Measurements from ENCODE around the gene CSNK1G3. TPM values are rescaled to one million over a fixed set of nuclear protein-coding genes. Genes with fewer than 3 reads are reported as not detected.
"Not testable (repeated sequence)": the region's sequence is repeated elsewhere in the genome, so short reads cannot be mapped to it uniquely, and the experiment has no call there.

Gene CSNK1G3
- total RNA-seq, 1 donor from 2014 or later = 65.7 TPM

DNA sequence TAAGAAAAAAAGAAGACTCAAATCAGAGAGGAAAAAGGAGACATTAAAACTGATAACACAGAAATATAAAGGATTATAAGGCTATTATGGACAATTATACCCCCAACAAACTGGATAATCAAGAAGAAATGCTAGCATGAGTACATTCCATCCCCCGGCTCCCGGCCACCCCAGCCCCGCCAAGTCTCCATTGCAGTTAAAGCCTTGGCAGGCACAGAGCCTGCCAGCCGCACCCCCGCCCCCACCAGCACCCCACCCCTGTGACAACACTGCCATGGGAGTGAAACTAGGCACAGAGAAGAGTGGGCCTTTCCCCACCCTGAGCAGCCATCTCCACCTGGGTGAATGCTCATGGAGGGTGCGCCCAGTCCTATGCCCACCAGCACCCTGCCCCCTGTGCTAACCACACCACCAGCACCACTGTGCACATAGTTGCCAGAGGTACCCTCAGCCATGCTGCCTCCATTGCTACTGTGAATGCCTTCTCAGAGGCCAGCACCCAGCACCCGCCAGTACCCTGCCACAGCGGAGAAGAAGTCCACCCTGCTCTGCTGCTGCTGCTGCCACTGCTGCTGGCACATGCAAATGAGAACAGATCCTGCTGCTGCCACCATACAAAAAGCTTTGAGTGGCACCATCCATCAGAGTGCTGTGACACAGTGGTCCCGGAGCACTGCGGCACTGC, 117.0 kb downstream of the CSNK1G3 start:
- TF ChIP-seq, protein P1, sequence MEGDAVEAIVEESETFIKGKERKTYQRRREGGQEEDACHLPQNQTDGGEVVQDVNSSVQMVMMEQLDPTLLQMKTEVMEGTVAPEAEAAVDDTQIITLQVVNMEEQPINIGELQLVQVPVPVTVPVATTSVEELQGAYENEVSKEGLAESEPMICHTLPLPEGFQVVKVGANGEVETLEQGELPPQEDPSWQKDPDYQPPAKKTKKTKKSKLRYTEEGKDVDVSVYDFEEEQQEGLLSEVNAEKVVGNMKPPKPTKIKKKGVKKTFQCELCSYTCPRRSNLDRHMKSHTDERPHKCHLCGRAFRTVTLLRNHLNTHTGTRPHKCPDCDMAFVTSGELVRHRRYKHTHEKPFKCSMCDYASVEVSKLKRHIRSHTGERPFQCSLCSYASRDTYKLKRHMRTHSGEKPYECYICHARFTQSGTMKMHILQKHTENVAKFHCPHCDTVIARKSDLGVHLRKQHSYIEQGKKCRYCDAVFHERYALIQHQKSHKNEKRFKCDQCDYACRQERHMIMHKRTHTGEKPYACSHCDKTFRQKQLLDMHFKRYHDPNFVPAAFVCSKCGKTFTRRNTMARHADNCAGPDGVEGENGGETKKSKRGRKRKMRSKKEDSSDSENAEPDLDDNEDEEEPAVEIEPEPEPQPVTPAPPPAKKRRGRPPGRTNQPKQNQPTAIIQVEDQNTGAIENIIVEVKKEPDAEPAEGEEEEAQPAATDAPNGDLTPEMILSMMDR (IDR thresholded peaks at IDR 0.05; ENCODE audit: unreplicated experiment) = no peak
- H3K4me3 Mint-ChIP-seq (ENCODE audit: low read depth) = no peak overlapping the region
- H3K36me3 Mint-ChIP-seq (ENCODE audit: insufficient read depth) = peaks cover 5% of the 10 kb centered on the region
- H3K9me3 Mint-ChIP-seq (ENCODE audit: low read depth) = peaks cover 49% of the 10 kb centered on the region
- DNase-seq (ENCODE audit: low spot score, unreplicated experiment) = no peak
- H3K27me3 Mint-ChIP-seq = no peaks in the 10 kb centered on the region
- H3K27ac Mint-ChIP-seq = no peak overlapping the region
- no peaks in the 10 kb centered on the region for H3K4me1 Mint-ChIP-seq (ENCODE audit: low read depth)

DNA sequence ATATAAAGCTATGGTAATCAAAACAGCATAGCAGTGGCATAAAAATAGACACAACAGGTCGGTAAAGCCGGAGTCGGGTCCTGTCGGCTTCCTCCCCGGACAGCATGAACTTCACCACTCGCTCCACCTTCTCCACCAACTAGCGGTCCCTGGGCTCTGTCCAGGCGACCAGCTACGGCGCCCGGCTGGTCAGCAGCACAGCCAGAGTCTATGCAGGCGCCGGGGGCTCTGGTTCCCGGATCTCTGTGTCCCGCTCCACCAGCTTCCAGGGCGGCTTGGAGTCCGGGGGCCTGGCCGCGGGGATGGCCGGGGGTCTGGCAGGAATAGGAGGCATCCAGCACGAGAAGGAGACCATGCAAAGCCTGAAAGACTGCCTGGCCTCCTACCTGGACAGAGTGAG, 124.0 kb downstream of the CSNK1G3 start:
- TF ChIP-seq, protein P1 (IDR thresholded peaks at IDR 0.05; ENCODE audit: unreplicated experiment) = no peak
- DNase-seq (ENCODE audit: low spot score, unreplicated experiment) = no peak
- no peaks in the 10 kb centered on the region for H3K36me3 Mint-ChIP-seq (ENCODE audit: insufficient read depth)
- no peaks in the 10 kb centered on the region for H3K4me1 Mint-ChIP-seq (ENCODE audit: low read depth)
- no peak overlapping the region for H3K4me3 Mint-ChIP-seq (ENCODE audit: low read depth)
- H3K27me3 Mint-ChIP-seq = no peaks in the 10 kb centered on the region
- H3K27ac Mint-ChIP-seq = no peak overlapping the region
- peaks cover 18% of the 10 kb centered on the region for H3K9me3 Mint-ChIP-seq (ENCODE audit: low read depth)

DNA sequence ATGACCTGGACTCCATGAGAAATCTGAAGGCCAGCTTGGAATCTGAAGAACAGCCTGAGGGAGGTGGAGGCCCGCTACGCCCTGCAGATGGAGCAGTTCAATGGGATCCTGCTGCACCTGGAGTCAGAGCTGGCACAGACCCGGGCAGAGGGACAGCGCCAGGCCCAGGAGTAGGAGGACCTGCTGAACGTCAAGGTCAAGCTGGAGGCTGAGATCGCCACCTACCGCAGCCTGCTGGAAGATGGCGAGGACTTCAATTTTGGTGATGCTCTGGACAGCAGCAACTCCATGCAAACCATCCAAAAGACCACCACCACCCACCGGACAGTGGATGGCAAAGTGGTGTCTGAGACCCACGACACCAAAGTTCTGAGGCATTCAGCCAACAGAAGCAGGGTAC, 125.1 kb downstream of the CSNK1G3 start:
- not testable (repeated sequence) for H3K36me3 Mint-ChIP-seq (ENCODE audit: insufficient read depth); H3K27ac Mint-ChIP-seq
- peaks cover 11% of the 10 kb centered on the region for H3K9me3 Mint-ChIP-seq (ENCODE audit: low read depth)

DNA sequence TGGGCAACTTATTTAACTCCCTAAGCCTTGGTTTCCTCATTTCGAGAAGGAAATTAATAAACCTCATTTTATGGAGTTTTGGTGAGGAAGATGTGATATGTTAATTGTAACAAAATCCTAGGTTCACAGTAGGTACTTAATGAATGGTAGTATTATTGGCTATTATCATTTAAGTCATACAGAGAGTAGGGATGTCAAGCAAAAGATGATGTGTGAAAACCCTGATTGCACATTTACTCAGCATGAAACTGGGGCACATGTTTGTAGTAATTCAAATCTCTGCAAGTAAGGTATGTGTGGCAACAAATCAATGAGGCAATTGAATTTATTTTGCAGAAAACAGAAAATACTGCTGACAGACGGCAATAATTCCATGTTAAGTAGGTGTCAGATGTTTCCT, 127.3 kb downstream of the CSNK1G3 start:
- no peak overlapping the region for H3K4me3 Mint-ChIP-seq (ENCODE audit: low read depth)
- no peaks in the 10 kb centered on the region for H3K27me3 Mint-ChIP-seq
- H3K27ac Mint-ChIP-seq = no peak overlapping the region
- peaks cover 10% of the 10 kb centered on the region for H3K9me3 Mint-ChIP-seq (ENCODE audit: low read depth)
- no peak for DNase-seq (ENCODE audit: low spot score, unreplicated experiment)
- no peaks in the 10 kb centered on the region for H3K36me3 Mint-ChIP-seq (ENCODE audit: insufficient read depth)
- TF ChIP-seq, protein P1 (IDR thresholded peaks at IDR 0.05; ENCODE audit: unreplicated experiment) = no peak
- H3K4me1 Mint-ChIP-seq (ENCODE audit: low read depth) = no peaks in the 10 kb centered on the region

More for the DNA sequence above, 125.1 kb downstream of the CSNK1G3 start:
- not testable (repeated sequence) for H3K4me3 Mint-ChIP-seq (ENCODE audit: low read depth); H3K4me1 Mint-ChIP-seq (ENCODE audit: low read depth); H3K27me3 Mint-ChIP-seq; DNase-seq (ENCODE audit: low spot score, unreplicated experiment)

DNA sequence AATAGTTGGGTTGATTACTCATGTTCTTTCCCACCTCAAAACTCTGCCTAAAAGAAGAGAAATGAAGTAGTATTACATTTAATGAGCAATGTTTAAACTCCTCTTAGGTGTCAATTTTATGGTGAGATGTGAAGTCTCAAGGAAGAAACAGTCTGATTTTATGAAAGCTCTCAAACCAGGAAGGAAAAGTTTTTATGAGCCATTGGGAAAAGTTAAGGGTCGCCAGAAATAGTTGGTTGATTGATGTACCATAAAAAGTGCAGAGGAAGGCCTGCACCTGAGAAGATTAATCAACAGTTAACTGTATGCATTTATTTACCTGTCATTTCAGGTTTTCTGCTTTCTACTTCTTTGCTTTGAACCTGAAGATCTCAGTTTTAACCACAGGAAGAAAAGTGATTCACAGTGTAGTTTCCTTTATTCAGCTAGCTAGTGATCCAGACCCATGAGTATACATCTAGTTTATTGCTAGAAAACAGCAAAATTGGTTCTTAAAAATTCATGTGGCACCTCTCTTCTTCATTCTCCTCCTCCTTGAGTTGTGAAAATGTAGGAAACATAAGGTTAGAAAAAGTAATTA, 133.1 kb downstream of the CSNK1G3 start:
- Mint-ChIP-seq H3K36me3 (ENCODE audit: insufficient read depth) (no peaks in the 10 kb centered on the region), H3K4me3 (ENCODE audit: low read depth) (no peak overlapping the region), H3K4me1 (ENCODE audit: low read depth) (no peaks in the 10 kb centered on the region), H3K27ac (no peak overlapping the region), H3K9me3 (ENCODE audit: low read depth) (no peaks in the 10 kb centered on the region), H3K27me3 (no peaks in the 10 kb centered on the region)
- TF ChIP-seq, protein P1 (IDR thresholded peaks at IDR 0.05; ENCODE audit: unreplicated experiment) = no peak
- no peak for DNase-seq (ENCODE audit: low spot score, unreplicated experiment)

DNA sequence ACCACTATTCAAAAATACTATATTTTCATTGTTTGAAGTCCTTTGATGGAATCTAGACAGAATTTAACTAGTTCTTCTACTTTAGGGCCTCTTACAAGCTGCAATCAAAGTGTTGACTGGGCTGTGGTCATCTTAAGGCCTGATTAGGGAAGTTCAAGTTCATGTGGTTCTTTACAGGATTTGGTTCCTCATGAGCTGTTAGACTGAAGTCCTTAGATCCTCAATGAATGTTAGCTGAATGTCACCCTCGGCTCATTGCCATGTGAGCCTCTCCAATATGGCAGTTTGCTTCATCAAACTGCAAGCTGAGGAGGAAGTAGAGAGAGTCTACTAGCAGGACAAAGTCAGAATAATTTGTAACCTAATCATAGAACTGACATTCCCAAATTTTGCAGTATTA, 135.1 kb downstream of the CSNK1G3 start:
- Mint-ChIP-seq H3K9me3 (ENCODE audit: low read depth) (no peaks in the 10 kb centered on the region), H3K27me3 (no peaks in the 10 kb centered on the region), H3K36me3 (ENCODE audit: insufficient read depth) (no peaks in the 10 kb centered on the region), H3K27ac (no peak overlapping the region), H3K4me1 (ENCODE audit: low read depth) (no peaks in the 10 kb centered on the region), H3K4me3 (ENCODE audit: low read depth) (no peak overlapping the region)
- TF ChIP-seq, protein P1 (IDR thresholded peaks at IDR 0.05; ENCODE audit: unreplicated experiment) = no peak
- DNase-seq (ENCODE audit: low spot score, unreplicated experiment) = no peak

Data from progenitor cell of endocrine pancreas (in vitro differentiated cells).